DOHH2 (cell line): ENCODE data around the gene NTNG2.

Experiments
- H3F3A ChIP-seq: fragments of 200-600 bp; sonication (generic), shearing (Covaris generic); 2 replicates; pipeline ENCODE4 v1.6.0; 2016; ENCODE audit warnings: antibody characterized with exemption, mild to moderate bottlenecking; ENCODE audit not compliant: control insufficient read depth, insufficient read depth
- H3K27ac ChIP-seq: fragments of 200-600 bp; sonication (generic); 2 replicates; pipeline ENCODE4 v1.5.1; 2014; ENCODE audit warnings: low read depth, mild to moderate bottlenecking, low read length, moderate library complexity
- H3K27me3 ChIP-seq: fragments of 200-600 bp; sonication (generic); 2 replicates; pipeline ENCODE4 v1.6.1; 2014; ENCODE audit warnings: mild to moderate bottlenecking, low read length, mixed read lengths; ENCODE audit not compliant: control insufficient read depth
- H3K36me3 ChIP-seq: fragments of 200-600 bp; sonication (generic); 2 replicates; pipeline ENCODE4 v1.6.1; 2014; ENCODE audit warnings: mild to moderate bottlenecking, low read length, moderate library complexity, mixed read lengths; ENCODE audit not compliant: control insufficient read depth
- H3K4me1 ChIP-seq: fragments of 200-600 bp; sonication (generic); 2 replicates; pipeline ENCODE4 v1.6.1; 2014; ENCODE audit warnings: mild to moderate bottlenecking, low read length, mixed read lengths; ENCODE audit not compliant: control insufficient read depth
- H3K4me2 ChIP-seq: fragments of 200-600 bp; sonication (generic); 2 replicates; pipeline ENCODE4 v1.6.0; 2014; ENCODE audit warnings: mild to moderate bottlenecking, low read length, moderate library complexity
- H3K4me3 ChIP-seq: fragments of 200-600 bp; sonication (generic); 2 replicates; pipeline ENCODE4 v1.5.1; 2014; ENCODE audit warnings: mild to moderate bottlenecking, low read length, mixed read lengths
- H3K79me2 ChIP-seq: fragments of 200-600 bp; sonication (generic); 2 replicates; pipeline ENCODE4 v1.6.1; 2014; ENCODE audit warnings: mild to moderate bottlenecking, low read length, mixed read lengths; ENCODE audit not compliant: control insufficient read depth
- H3K9me2 ChIP-seq: fragments of 200-600 bp; sonication (generic); replicated peaks from 2 replicates; pipeline ENCODE4 v1.6.1; 2014; ENCODE audit warnings: mild to moderate bottlenecking, low read length, mixed read lengths; ENCODE audit not compliant: control insufficient read depth
- H3K9me3 ChIP-seq: fragments of 200-600 bp; sonication (generic); 2 replicates; pipeline ENCODE4 v1.6.1; 2014; ENCODE audit warnings: antibody characterized with exemption, low read length, mixed read lengths; ENCODE audit not compliant: control insufficient read depth, insufficient read depth
- H4K20me1 ChIP-seq: fragments of 200-600 bp; sonication (generic); 2 replicates; pipeline ENCODE4 v1.6.0; 2014; ENCODE audit warnings: low read depth, mild to moderate bottlenecking, antibody characterized with exemption, low read length, moderate library complexity; ENCODE audit not compliant: control insufficient read depth, insufficient read depth
- EZH2phosphoT487 ChIP-seq: fragments of 200-600 bp; sonication (generic); IDR thresholded peaks from 2 replicates; pipeline ENCODE4 v1.6.1; 2017; ENCODE audit warnings: borderline replicate concordance, mild to moderate bottlenecking, antibody characterized with exemption, low read length, moderate library complexity, mixed read lengths
- TF ChIP-seq, protein P1 (sequence below): fragments of 200-600 bp; sonication (generic); IDR thresholded peaks from one replicate; pipeline ENCODE4 v1.5.1; 2014; ENCODE audit warnings: antibody characterized with exemption, mild to moderate bottlenecking, low read depth, low read length; ENCODE audit not compliant: poor library complexity, severe bottlenecking

Gene NTNG2

DNA sequence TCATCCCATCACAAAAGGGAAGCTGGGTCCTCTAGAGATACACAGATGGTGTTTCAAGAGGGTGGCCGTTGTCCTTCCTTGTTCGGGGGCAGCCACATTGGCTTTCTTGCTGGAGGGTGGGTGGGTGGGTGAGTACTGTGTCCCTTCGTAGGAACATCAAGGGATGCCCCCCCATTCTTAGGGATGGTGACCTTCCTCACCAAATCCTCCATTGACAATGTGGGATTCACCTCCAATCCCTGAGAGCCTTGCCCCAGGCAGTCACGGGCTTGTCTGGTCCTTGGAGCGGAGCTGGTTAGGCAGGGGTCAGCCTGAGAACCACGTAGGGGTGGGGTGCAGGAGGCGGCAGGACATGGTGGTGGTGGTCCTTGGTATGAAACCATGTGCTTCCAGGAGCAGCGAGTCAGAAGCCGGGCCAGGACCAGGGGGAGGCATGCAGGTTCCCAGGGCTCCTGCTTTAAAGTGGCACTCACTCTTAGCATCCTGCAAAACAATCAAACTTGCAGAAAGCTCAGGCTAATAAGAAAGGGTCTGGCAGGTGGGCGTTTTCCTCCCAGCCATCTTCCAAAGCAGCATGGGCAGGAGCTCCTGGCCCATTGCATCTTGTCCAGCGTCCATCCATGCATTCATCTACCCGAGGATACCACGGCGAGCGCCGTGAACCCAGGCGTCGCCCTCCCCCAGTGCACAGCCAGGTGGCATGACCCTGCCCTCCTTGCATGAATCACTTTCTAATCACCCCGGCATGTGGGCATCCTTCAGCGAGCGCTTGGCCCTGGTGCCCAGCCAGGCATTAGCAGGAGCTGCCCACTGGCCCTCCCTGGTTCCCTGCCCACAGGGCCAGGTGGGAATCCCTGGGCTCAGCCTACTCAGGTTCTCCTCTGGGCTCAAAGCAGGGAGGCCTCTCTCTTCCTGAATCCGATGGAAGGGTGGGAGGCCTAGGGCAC lies 76.4 kb downstream of the NTNG2 start:
- Histone ChIP-seq H4K20me1 (peaks cover 5% of the 10 kb centered on the region), H3K4me3 (no peak overlapping the region), H3K27me3 (peaks cover 36% of the 10 kb centered on the region), H3K4me2 (no peak overlapping the region), H3K27ac (no peak overlapping the region), H3K79me2 (no peaks in the 10 kb centered on the region), H3K9me2 (no peaks in the 10 kb centered on the region), H3F3A (no peaks in the 10 kb centered on the region), H3K9me3 (no peaks in the 10 kb centered on the region), H3K36me3 (no peaks in the 10 kb centered on the region), H3K4me1 (peaks cover 20% of the 10 kb centered on the region)
- no peak for TF ChIP-seq EZH2phosphoT487
- TF ChIP-seq, protein P1, sequence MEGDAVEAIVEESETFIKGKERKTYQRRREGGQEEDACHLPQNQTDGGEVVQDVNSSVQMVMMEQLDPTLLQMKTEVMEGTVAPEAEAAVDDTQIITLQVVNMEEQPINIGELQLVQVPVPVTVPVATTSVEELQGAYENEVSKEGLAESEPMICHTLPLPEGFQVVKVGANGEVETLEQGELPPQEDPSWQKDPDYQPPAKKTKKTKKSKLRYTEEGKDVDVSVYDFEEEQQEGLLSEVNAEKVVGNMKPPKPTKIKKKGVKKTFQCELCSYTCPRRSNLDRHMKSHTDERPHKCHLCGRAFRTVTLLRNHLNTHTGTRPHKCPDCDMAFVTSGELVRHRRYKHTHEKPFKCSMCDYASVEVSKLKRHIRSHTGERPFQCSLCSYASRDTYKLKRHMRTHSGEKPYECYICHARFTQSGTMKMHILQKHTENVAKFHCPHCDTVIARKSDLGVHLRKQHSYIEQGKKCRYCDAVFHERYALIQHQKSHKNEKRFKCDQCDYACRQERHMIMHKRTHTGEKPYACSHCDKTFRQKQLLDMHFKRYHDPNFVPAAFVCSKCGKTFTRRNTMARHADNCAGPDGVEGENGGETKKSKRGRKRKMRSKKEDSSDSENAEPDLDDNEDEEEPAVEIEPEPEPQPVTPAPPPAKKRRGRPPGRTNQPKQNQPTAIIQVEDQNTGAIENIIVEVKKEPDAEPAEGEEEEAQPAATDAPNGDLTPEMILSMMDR = no peak

DNA sequence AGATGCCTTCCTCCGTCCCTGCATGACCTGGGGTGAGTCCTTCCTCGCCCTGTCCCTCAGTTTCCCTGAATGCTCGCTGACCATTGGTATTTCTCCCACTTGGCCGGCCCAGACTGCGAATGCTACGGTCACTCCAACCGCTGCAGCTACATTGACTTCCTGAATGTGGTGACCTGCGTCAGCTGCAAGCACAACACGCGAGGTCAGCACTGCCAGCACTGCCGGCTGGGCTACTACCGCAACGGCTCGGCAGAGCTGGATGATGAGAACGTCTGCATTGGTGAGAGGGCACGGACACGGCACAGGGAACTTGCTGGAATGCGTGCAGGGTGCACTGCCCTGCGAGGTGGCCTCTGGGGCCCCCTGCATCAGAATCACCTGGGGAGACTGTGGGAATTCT lies 77.1 kb downstream of the NTNG2 start:
- Histone ChIP-seq H3K9me2 (no peaks in the 10 kb centered on the region), H3K27me3 (peaks cover 42% of the 10 kb centered on the region)

DNA sequence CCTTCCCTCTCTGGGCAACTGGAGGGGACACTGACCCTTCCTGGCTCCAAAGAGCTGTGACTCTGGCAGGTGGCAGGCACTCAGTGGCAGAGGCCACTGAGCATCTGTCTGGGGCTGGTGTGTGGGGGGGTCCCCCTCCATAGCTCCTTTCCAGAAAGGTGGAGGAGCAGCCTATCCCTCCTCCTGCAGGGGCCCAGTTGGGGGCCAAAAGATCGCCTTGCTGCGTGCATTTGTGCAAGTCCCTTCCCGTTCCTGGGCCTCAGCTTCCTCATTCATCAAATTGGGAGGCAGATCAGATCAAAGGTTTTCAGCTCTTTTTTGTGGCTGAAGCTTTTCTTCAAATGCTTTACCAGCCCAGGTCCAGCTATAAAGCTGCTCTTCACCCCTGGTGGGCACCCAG lies 77.7 kb downstream of the NTNG2 start:
- Histone ChIP-seq H3K27ac (no peak overlapping the region), H3K36me3 (no peaks in the 10 kb centered on the region), H3K9me3 (no peaks in the 10 kb centered on the region), H3K9me2 (no peaks in the 10 kb centered on the region), H3K27me3 (peaks cover 46% of the 10 kb centered on the region), H3F3A (no peaks in the 10 kb centered on the region), H3K4me1 (peaks cover 20% of the 10 kb centered on the region), H4K20me1 (peaks cover 5% of the 10 kb centered on the region), H3K4me2 (no peak overlapping the region), H3K4me3 (no peak overlapping the region), H3K79me2 (no peaks in the 10 kb centered on the region)
- TF ChIP-seq, protein P1 = no peak
- no peak for TF ChIP-seq EZH2phosphoT487

More for the DNA sequence above, 77.1 kb downstream of the NTNG2 start:
- Histone ChIP-seq H3K27ac (no peak overlapping the region), H3K4me2 (no peak overlapping the region), H3K9me3 (no peaks in the 10 kb centered on the region), H3K36me3 (no peaks in the 10 kb centered on the region), H3K4me1 (peaks cover 20% of the 10 kb centered on the region), H3F3A (no peaks in the 10 kb centered on the region), H3K79me2 (no peaks in the 10 kb centered on the region), H3K4me3 (no peak overlapping the region), H4K20me1 (peaks cover 5% of the 10 kb centered on the region)
- TF ChIP-seq EZH2phosphoT487 = no peak
- TF ChIP-seq, protein P1 = no peak
